Hematopoietic multipotent progenitor cell treated with erythropoietin and hydrocortisone succinate and interleukin-3 and kit ligand, for 15 days (in vitro differentiated cells): ENCODE results near the gene USP24.
"Not testable (repeated sequence)": the region's sequence is repeated elsewhere in the genome, so short reads cannot be mapped to it uniquely, and the experiment has no call there.

ENCODE experiments used
- DNase-seq: peaks from one replicate; pipeline ENCODE4 v3.0.0-alpha.2; 2015; ENCODE audit warnings: low spot score

Gene USP24

GRCh38 chr1:55037733-55038551 lies 177.2 kb downstream of the USP24 start:
- no peak for DNase-seq

GRCh38 chr1:55035904-55036303 lies 179.3 kb downstream of the USP24 start:
- no peak for DNase-seq

GRCh38 chr1:55034476-55035133 lies 180.6 kb downstream of the USP24 start:
- no peak for DNase-seq

- no peak for DNase-seq
Measured at GRCh38 chr1:55033265-55033614, 181.9 kb downstream of the USP24 start.

DNA sequence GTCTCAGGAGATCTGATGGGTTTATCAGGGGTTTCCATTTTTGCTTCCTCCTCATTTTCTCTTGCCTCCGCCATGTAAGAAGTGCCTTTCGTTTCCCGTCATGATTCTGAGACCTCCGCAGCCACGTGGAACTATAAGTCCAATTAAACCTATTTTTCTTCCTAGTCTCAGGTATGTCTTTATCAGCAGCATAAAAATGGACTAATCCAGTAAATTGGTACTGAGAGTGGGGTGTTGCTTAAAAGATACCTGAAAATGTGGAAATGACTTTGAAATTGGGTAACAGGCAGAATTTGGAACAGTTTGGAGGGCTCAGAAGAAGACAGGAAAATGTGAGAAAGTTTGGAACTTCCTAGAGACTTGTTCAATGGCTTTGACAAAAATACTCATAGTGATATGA lies 184.1 kb downstream of the USP24 start:
- DNase-seq, result not testable (repeated sequence)

DNA sequence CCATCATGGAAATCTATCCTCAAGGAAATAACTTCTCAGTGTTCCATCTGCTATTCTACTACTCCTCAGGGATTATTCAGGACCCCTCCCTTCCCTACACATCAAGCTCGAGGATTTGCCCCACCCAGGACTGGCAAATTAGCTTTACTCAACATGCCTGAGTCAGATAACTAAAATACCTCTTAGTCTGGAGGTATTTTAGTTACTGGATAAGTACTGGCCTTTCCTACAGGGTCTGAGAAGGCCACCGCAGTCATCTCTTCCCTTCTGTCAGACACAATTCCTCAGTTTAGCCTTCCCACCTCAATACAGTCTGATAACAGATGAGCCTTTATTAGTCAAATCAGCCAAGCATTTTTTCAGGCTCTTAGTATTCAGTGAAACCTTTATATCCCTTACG lies 188.5 kb downstream of the USP24 start:
- DNase-seq, result not testable (repeated sequence)

- DNase-seq, result not testable (repeated sequence)
Measured at GRCh38 chr1:55024163-55024562, 191.0 kb downstream of the USP24 start.

- DNase-seq, result peak; percentile 62
Measured at GRCh38 chr1:55021942-55022546, 193.1 kb downstream of the USP24 start.

DNA sequence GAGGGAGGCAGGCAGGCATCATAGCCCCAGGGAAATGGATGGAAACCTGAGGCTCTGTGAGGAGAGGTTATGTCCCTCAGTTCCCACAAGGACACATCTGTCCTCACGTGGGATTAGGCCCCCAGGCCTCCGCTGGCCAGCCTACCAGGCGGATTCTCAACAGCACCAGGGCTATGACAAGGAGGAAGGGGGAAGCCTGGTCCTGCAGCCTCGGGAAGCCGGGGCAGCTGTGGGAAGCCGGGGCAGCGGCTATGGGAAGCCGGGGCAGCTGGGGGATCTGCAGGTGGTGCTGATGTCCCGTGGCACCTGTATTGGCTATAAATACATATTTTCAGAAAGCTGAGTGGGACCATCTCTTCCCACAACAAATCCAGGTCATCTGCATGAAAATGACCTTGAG lies 196.8 kb downstream of the USP24 start:
- DNase-seq, result no peak
